Endothelial cell of coronary artery (primary cell): Measurements from ENCODE around the gene UBXN7. TPM values are rescaled to one million over a fixed set of nuclear protein-coding genes. Genes with fewer than 3 reads are reported as not detected.

Experiments
- total RNA-seq: library from RNA; depleted of rRNA; stranded (reverse); fragments of >200 nt; gene quantifications from 2 replicates; pipeline ENCODE4 v1.2.3, GENCODE V29; 2014

UBXN7 gene
- 15.6 and 20.8 TPM in 2 replicates for total RNA-seq

GRCh38 chr3:196432137-196432879, at the start of gene UBXN7:
Gene UBXN7 (minus strand): TSS chr3:196432427. CDS start chr3:196432399, 28 bp downstream.

DNA sequence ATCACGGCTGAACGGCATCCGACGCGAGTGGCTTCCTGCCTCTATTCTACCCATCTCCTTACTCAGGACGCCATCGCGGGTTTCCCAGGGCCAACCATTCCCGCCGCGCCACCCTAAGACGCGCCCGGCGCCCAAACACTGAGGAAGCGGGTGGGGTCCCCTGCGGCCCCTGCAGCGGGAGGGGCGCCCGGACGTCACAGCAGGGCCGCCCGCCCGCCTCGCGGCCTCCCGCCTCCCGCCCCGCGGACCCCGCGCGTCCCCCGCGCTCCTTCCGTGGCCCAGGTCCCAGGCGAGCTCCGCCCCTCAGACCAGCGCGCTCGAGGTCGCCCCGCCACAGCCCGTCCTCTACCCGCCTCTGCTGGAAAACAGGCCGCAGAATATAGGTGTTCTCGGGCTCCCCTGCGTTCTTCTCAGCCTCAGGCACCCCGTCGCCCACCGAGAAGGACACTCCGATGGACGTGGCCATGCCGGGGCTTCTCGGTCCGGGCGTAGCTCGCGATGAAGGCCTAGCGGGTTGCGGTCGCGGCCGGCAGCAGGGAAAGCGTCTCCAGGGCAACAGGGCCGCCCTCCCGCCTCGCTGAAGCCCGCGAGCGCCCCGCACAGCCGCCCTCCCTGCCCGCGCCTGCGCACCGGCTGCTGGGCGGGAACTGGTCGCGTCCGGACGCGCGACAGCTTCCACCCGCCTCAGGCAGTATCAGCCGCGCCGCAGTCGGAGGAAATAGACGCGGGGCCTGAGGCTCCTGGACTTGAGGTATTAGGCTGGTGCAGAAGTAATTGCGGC, 114.3 kb downstream of the UBXN7 start, which contains the start of gene DYNLT2B:
Gene DYNLT2B, minus strand, starts transcription at position 554 of the 781 bp plus-strand sequence. Its CDS starts 88 bp downstream, at position 466.

Other genes starting within 250 kb of the UBXN7 start
- not detected in 2 replicates for gene ZDHHC19, start 221.0 kb downstream of the UBXN7 start, total RNA-seq
- gene SLC51A, start 215.9 kb downstream of the UBXN7 start, total RNA-seq = not detected in 2 replicates
- gene PCYT1A, start 144.7 kb downstream of the UBXN7 start, total RNA-seq = 102 and 108 TPM in 2 replicates
- 9.1 and 12.4 TPM in 2 replicates for gene DYNLT2B, start 114.2 kb downstream of the UBXN7 start, total RNA-seq
- gene TM4SF19, start 94.0 kb downstream of the UBXN7 start, total RNA-seq = under 0.01 TPM in 1 of 2 replicates, not detected in the other
- 21.6 and 24.6 TPM in 2 replicates for gene RNF168, start 71.3 kb upstream of the UBXN7 start, total RNA-seq
- gene SMCO1, start 82.9 kb upstream of the UBXN7 start, total RNA-seq = not detected in 2 replicates
- 8.1 and 9.4 TPM in 2 replicates for gene WDR53, start 136.1 kb upstream of the UBXN7 start, total RNA-seq
- gene FBXO45, start 136.2 kb upstream of the UBXN7 start, total RNA-seq = 13.4 and 14.0 TPM in 2 replicates
- 1.9 and 5.2 TPM in 2 replicates for gene NRROS, start 207.3 kb upstream of the UBXN7 start, total RNA-seq